ENCODE measurements around the gene RAB35.

DNA sequence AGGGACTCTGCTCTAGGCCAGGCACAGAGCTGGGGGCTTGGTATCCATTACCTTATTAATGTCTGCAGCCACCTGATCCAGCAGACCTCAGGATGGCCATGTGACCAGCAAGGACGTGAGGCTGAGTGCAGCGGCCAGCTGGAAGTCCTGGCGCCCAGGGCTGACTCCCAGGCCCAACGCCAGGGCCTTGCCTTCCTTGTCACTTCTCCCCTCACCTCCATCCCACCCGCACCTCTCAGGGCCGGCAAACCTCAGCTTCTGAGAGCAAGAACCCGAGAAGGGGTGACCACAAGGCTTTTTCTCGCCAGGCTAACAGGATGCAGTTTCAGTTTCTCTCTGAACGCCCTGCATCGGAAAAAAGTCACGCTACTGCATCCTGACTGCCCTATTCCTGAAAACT is 15.4 kb downstream of the RAB35 start:
- TF ChIP-seq, protein P1, sequence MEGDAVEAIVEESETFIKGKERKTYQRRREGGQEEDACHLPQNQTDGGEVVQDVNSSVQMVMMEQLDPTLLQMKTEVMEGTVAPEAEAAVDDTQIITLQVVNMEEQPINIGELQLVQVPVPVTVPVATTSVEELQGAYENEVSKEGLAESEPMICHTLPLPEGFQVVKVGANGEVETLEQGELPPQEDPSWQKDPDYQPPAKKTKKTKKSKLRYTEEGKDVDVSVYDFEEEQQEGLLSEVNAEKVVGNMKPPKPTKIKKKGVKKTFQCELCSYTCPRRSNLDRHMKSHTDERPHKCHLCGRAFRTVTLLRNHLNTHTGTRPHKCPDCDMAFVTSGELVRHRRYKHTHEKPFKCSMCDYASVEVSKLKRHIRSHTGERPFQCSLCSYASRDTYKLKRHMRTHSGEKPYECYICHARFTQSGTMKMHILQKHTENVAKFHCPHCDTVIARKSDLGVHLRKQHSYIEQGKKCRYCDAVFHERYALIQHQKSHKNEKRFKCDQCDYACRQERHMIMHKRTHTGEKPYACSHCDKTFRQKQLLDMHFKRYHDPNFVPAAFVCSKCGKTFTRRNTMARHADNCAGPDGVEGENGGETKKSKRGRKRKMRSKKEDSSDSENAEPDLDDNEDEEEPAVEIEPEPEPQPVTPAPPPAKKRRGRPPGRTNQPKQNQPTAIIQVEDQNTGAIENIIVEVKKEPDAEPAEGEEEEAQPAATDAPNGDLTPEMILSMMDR (conservative IDR thresholded peaks at IDR 0.05 in 1 of 2, IDR thresholded peaks at IDR 0.05 in 1 of 2; ENCODE audit: extremely low read depth in 1 of 2, insufficient read depth in 1 of 2, low read depth in 1 of 2, low read length in 2 of 2) = no peak
- no peak for TF ChIP-seq EZH2 (IDR thresholded peaks at IDR 0.05; ENCODE audit: borderline replicate concordance, low read length)
